A549 treated with AZD2906 at 1 μM for 4 hours (cell line): ENCODE measurements around the gene TMEM14C. TPM values are rescaled to one million over a fixed set of nuclear protein-coding genes. Genes with fewer than 3 reads are reported as not detected.

Experiments
- total RNA-seq: library from RNA; stranded (reverse); fragments of 200-300 nt; extraction: Qiagen RNA extraction; gene quantifications from 5 replicates; pipeline ENCODE4 v1.2.3, GENCODE V29; 2022

Gene TMEM14C
- 143 to 163 TPM (median 146 TPM) in 5 replicates for total RNA-seq

DNA sequence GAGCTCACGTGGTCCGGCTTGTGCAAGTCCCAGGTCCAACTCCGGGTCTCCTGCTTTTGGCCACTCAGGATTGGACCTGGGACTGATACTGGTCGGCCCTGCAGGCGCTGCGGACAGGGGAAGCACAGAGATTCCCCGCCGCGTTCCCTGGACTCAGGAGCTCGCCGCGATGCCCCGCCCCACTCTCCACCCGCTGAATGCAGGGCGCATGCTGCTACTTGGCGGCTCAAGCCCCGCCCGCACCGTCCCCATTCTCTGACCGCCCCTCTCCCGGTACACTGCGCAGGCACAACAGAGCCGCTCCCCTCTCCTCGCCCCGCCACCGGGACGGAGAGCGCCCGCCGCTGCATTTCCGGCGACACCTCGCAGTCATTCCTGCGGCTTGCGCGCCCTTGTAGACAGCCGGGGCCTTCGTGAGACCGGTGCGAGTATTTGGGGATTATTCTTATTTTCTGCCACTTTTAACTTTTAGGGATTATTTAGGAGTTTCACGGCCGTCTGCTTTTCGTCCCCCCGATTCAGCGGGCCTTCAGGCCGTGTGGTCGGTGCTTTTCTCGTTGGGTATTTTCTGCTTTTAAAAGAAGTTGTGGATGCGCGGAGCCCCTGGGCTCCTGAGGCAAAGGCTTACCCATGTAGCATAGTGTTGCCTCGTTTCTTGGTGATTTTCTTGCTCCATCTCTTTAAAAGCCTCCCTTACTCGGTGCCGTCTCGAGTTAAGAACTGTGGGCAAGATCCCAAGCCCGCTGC is at the start of gene TMEM14C:
TSS of gene TMEM14C (plus strand) at position 251 of the 747 bp plus-strand sequence. CDS start 1,544 bp downstream, outside the sequence.

DNA sequence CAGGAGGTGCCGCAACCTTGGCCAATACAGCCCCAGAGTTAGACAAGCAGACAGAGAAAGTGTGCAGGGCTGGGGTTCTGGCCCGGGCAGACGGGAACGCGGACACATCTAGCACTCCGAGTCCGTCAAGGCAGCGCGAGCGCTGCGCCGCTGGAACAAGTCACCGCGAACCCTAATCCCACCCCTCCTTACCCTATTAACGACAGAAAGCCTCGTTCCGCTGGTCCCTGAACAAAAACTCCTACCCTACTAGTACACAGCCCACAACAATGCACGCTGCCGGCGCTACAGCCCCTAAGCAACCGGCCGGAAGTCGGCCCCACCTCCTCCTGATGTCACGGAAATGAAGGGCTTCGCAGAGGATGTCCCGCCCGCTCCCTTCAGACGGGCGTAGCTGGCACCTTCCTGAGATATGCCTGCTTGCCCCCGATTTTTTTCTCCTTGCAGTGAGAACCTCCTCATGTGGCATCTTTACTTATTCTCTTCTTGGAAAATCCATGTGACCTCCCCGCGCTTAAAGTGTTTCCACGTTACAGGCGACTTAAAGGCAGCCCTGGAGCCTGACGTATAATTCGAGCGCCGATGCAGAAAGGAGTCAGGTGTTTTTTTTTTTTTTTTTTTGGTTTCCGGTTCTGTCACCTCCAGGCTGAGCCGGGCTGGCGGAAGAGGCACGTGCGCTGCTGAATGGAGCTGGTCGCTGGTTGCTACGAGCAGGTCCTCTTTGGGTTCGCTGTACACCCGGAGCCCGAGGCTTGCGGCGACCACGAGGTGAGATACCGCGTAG is 28.4 kb upstream of the TMEM14C start, which contains the start of the genes C6orf52 and PAK1IP1:
TSS of gene C6orf52 (minus strand) at position 315 of the 784 bp plus-strand sequence. CDS start 7,066 bp downstream, outside the sequence.
TSS of gene PAK1IP1 (plus strand) at position 671 of the 784 bp plus-strand sequence. CDS start at position 685, 14 bp downstream.

DNA sequence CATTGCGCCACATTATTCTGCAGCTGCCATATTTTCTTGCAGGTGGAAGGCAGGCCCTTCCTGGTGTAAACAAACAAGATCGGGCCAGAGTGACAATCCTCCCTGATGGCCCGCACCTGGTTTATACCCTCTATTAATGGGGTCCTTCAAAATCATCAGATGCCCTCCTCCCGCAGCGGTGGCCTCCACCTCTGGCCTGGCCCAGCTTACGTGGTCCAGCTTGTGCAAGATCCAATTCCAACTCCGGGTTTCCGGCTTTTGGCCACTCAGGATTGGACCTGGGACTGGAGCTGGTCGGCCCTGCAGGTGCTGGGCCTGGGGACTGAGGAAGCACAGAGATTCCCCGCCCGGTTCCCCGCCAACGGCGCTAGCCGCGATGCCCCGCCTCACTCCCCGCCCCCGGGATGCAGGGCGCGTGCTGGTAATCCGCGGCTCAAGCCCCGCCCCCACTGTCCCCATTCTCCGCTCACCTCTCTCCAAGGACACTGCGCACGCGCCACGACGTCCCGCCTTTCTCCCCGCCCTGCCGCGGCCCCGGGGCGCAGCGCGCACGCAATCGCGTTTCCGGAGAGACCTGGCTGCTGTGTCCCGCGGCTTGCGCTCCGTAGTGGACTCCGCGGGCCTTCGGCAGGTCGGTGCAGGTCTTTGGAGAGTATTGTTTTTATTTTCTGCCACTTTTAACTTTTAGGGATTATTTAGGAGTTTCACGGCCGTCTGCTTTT is 24.5 kb downstream of the TMEM14C start, which contains the start of gene TMEM14B:
TSS of gene TMEM14B (plus strand) at position 555 of the 722 bp plus-strand sequence. CDS start 1,441 bp downstream, outside the sequence.

Other genes with a start within 250 kb of the TMEM14C start
- 3.7 to 6.7 TPM (median 4.1 TPM) in 5 replicates for gene GCNT2, start 201.7 kb upstream of the TMEM14C start, total RNA-seq
- gene C6orf52, start 28.5 kb upstream of the TMEM14C start, total RNA-seq: 1.1 to 2.4 TPM (median 1.9 TPM) in 5 replicates
- gene PAK1IP1, start 28.1 kb upstream of the TMEM14C start, total RNA-seq: 17.1 to 21.3 TPM (median 18.2 TPM) in 5 replicates
- gene TMEM14B, start 24.7 kb downstream of the TMEM14C start, total RNA-seq: 123 to 158 TPM (median 127 TPM) in 5 replicates
- 0.09 to 0.13 TPM (median 0.11 TPM) in 5 replicates for gene MAK, start 115.5 kb downstream of the TMEM14C start, total RNA-seq
- gene GCM2, start 159.0 kb downstream of the TMEM14C start, total RNA-seq: 0.03 TPM in 1 of 5 replicates, not detected in the others
- gene SYCP2L, start 164.0 kb downstream of the TMEM14C start, total RNA-seq: 1.4 to 2.3 TPM (median 1.9 TPM) in 5 replicates